ENCODE measurements around the gene MS4A14.

- TF ChIP-seq CTCF (IDR thresholded peaks at IDR 0.05): no peak
- no peak for TF ChIP-seq EP300 (IDR thresholded peaks at IDR 0.05; ENCODE audit: low read depth)
Observed at GRCh38 chr11:60422609-60423008, 26.4 kb downstream of the MS4A14 start.
